ENCODE data around the gene CCDC43. TPM values are rescaled to one million over a fixed set of nuclear protein-coding genes. Genes with fewer than 3 reads are reported as not detected.

Gene CCDC43
- total and polyA plus RNA-seq, 2 experiments from 2014 or later = 27.7 to 33.4 TPM

GRCh38 chr17:44651228-44651627, 38.3 kb downstream of the CCDC43 start:
- Histone ChIP-seq H3K4me1 (ENCODE audit: low read depth) (no peaks in the 10 kb centered on the region), H3K27me3 (peaks cover 25% of the 10 kb centered on the region), H3K27ac (no peak overlapping the region), H3K36me3 (no peaks in the 10 kb centered on the region), H3K9me3 (ENCODE audit: low read depth) (no peaks in the 10 kb centered on the region), H3K4me3 (no peak overlapping the region)
- no peak for TF ChIP-seq CTCF (IDR thresholded peaks at IDR 0.05; ENCODE audit: low read depth, low read length)
- DNase-seq (ENCODE audit: low read depth in 1 of 2, low spot score in 1 of 2) = no peak

- no peaks in the 10 kb centered on the region for H3K4me1 ChIP-seq (ENCODE audit: low read depth)
- peaks cover 4% of the 10 kb centered on the region for H3K27me3 ChIP-seq
- no peak for DNase-seq (ENCODE audit: low read depth in 1 of 2, low spot score in 1 of 2)
- H3K4me3 ChIP-seq = no peak overlapping the region
- no peaks in the 10 kb centered on the region for H3K9me3 ChIP-seq (ENCODE audit: low read depth)
- H3K36me3 ChIP-seq = no peaks in the 10 kb centered on the region
- no peak overlapping the region for H3K27ac ChIP-seq
- no peak for TF ChIP-seq CTCF (IDR thresholded peaks at IDR 0.05; ENCODE audit: low read depth, low read length)
Observed at GRCh38 chr17:44648963-44649362, 40.6 kb downstream of the CCDC43 start.

GRCh38 chr17:44647736-44648135, 41.8 kb downstream of the CCDC43 start:
- H3K27me3 ChIP-seq = no peaks in the 10 kb centered on the region
- H3K4me3 ChIP-seq = no peak overlapping the region
- no peak for DNase-seq (ENCODE audit: low read depth in 1 of 2, low spot score in 1 of 2)
- H3K4me1 ChIP-seq (ENCODE audit: low read depth) = no peaks in the 10 kb centered on the region
- H3K36me3 ChIP-seq = no peaks in the 10 kb centered on the region
- TF ChIP-seq CTCF (IDR thresholded peaks at IDR 0.05; ENCODE audit: low read depth, low read length) = no peak
- no peaks in the 10 kb centered on the region for H3K9me3 ChIP-seq (ENCODE audit: low read depth)
- H3K27ac ChIP-seq = no peak overlapping the region

GRCh38 chr17:44646280-44646679, 43.3 kb downstream of the CCDC43 start:
- H3K4me3 ChIP-seq = no peak overlapping the region
- DNase-seq (ENCODE audit: low read depth in 1 of 2, low spot score in 1 of 2) = no peak
- no peak overlapping the region for H3K27ac ChIP-seq
- no peak for TF ChIP-seq CTCF (IDR thresholded peaks at IDR 0.05; ENCODE audit: low read depth, low read length)
- H3K9me3 ChIP-seq (ENCODE audit: low read depth) = no peaks in the 10 kb centered on the region
- H3K36me3 ChIP-seq = no peaks in the 10 kb centered on the region
- H3K27me3 ChIP-seq = no peaks in the 10 kb centered on the region
- H3K4me1 ChIP-seq (ENCODE audit: low read depth) = no peaks in the 10 kb centered on the region

DNA sequence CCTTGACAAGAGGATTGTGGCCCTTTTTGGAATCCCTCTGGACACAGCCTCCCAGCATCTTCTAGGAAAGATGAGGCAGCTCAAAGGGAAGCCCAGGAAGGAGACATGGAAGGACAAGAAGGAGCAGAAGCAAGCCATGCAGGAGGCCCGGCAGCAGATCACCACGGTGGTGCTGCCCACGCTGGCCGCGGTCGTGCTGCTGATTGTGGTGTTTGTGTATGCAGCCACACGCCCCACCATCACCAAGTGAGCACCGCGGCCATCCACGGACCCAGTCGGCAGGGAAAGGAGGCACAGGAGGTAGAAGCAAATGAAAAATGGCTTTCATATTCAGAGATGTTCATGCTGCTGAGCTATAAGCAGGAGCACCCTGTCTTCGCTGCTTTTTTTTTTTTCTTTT, 44.2 kb downstream of the CCDC43 start:
- no peaks in the 10 kb centered on the region for H3K9me3 ChIP-seq (ENCODE audit: low read depth)
- DNase-seq (ENCODE audit: low read depth in 1 of 2, low spot score in 1 of 2) = no peak

More for the DNA sequence above, 44.2 kb downstream of the CCDC43 start:
- H3K27me3 ChIP-seq = no peaks in the 10 kb centered on the region
- TF ChIP-seq CTCF (IDR thresholded peaks at IDR 0.05; ENCODE audit: low read depth, low read length) = no peak
- no peaks in the 10 kb centered on the region for H3K4me1 ChIP-seq (ENCODE audit: low read depth)
- H3K4me3 ChIP-seq = no peak overlapping the region
- no peak overlapping the region for H3K27ac ChIP-seq
- no peaks in the 10 kb centered on the region for H3K36me3 ChIP-seq
